ENCODE measurements around the gene DLEC1. TPM values are rescaled to one million over a fixed set of nuclear protein-coding genes. Genes with fewer than 3 reads are reported as not detected.
"Not testable (repeated sequence)": the region's sequence is repeated elsewhere in the genome, so short reads cannot be mapped to it uniquely, and the experiment has no call there.

DLEC1 gene
- total RNA-seq, 1 donor from 2014 or later = not detected

DNA sequence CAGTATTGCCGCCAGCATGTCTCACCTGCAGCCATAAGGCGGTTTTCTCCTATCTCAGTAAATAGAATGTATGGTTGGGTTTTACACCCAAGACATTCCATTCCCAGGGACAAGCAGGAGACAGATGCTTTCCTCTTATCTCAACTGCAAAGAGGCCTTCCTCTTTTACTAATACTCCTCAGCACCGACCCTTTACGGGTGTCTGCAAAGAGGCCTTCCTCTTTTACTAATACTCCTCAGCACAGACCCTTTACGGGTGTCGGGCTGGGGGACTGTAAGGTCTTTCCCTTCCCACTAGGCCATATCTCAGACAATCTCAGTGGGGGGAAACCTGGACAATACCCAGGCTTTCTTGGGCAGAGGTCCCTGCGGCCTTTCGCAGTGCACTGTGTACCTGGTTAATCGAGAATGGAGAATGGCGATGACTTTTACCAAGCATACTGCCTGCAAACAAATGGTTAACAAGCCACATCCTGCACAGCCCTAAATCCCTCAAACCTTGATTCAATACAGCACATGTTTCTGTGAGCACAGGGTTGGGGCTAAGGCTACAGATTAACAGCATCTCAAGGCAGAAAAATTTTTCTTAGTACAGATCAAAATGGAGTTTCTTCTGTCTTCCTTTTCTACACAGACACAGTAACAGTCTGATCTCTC is 96.7 kb downstream of the DLEC1 start:
- DNase-seq (ENCODE audit: low read depth) = not testable (repeated sequence)

DNA sequence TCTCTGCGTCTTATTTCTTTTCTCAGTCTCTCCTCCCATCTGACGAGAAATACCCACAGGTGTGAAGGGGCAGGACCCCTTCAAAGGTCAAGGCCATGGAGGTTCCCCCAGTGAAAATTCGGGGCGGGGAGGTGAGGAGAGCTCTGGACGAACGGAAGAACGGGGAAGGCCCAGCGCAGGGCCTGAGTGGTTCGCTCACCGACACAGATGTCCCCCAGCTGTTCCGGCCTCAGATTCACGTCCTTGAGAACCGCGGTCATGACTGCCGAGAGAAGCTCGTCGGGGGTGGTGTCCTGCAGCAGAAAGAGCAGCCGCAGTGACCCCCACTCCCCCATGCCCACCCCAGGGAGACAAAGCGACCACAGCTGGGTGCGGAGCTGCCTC is 97.4 kb downstream of the DLEC1 start:
- DNase-seq (ENCODE audit: low read depth) = peak; percentile 58

DNA sequence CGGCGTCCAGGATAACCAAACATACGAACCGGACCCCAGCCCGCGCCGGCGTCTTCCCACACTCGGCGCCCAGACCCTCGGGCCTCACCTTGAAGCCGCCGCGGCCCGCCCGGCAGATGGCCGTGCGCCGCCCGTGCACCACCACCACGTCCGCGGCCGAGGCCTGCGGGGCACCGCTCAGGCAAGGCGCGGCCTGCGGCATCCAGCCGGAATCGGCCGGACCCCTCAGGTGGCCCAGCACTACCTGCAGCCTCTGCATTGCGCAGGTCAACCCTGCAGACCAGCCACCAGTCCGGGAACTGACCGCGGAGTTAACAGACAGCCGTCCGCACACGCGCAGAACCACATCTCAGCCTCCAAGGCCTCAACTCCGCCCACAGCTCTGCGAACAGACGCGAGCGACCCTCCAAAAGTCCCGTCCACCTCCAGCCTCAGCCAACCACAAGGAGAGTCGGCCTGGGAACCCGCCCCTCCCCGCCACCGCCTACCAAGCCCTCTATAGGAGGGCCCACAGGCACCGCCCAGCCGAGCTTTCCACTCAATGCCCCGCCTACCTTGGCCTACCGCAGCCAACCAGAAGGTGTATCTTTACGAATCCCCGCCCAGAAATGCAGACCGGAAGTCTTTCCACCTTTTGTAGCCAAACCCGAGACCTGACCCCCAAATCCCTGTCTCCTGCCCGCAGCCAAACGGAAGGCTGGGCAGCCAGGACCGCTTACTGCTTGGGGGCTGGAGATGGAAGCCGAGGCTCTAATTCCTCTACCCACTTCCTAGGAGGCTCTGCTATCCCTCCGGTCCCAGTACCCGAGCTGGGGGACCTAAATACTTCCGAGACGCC is 98.0 kb downstream of the DLEC1 start, which contains the start of gene ACAA1:
TSS of gene ACAA1 (minus strand) at position 351 of the 838 bp plus-strand sequence. CDS start at position 259, 92 bp downstream.
- DNase-seq (ENCODE audit: low read depth) = peak; percentile 99

DNA sequence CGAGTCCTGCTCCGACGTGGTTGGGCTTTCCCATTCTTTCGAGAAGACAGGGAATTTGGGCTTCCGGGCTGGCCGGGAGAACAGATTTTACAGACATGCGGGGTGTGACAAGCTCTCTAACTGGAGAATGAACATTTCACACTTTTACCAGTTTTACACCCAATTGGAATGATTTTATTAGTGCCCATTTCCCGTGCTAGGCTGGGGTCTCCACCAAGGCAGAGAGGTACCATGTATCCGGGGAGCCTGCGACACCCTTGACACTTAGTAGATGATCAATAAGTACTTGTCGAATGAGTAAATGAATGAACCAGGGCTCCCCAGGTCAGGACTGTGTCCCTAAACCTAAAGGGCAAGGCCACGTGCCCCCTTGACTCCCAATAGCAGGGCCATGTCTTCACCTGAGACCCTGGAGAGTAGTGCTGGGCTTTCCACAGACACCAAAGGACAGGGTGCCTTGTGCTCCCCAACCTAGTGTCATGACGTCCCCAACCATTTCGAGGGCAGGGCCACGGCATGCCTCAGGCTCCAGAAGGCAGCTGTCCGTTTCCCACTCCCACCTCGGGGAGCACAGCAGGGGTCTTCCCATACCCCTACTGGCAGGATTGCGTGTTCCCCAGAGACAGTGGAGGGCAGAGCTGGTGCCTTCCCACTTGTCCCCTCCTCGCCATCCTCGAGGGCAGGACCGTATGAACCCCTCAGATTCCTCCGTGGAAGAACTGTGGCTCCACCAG is 98.8 kb downstream of the DLEC1 start:
- peak; percentile 33 for DNase-seq (ENCODE audit: low read depth)

DNA sequence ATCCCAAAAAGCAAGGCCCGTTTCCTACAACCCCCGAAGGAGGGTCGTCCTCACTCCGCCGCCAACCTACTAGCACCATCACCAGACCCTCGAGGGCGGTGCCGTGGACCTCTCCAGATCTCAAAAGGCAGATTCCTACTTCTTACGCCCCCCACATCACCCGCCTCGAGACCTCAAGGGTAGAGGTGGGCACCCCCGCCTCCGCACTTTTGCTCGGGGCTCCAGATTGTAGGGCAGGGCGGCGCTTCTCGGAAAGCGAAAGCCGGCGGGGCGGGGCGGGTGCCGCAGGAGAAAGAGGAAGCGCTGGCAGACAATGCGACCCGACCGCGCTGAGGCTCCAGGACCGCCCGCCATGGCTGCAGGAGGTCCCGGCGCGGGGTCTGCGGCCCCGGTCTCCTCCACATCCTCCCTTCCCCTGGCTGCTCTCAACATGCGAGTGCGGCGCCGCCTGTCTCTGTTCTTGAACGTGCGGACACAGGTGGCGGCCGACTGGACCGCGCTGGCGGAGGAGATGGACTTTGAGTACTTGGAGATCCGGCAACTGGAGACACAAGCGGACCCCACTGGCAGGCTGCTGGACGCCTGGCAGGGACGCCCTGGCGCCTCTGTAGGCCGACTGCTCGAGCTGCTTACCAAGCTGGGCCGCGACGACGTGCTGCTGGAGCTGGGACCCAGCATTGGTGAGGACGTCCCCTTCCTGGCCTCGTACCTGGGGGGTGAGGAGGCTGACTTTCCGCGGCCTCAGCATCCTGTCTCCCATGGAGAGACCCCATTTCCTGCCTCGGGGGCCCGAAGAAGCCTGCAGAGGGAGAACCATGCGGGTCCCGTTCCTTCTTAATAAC is 99.6 kb downstream of the DLEC1 start, which contains the start of gene MYD88:
TSS of gene MYD88 (plus strand) at position 313 of the 842 bp plus-strand sequence. CDS start at position 353, 40 bp downstream.
- peak; percentile 69 for DNase-seq (ENCODE audit: low read depth)

DNA sequence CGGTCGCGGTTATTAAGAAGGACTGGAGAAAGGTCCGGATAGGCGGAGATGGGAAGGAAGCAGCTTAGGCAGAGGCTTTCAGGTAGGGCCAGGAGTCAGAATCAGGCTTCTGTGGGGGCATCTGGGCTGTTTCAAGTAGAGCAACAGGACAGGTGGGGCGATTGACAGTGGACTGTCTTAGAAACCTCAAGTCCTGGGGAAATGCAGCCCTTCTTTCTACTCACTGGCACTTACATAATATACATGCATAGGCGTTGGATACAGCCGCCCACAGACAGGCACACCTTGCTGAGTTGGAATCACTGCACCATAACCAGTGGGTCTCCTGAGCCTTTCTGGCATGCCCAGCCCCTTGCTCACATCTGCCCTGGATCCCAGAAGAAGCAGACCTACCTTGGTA is 100.2 kb downstream of the DLEC1 start:
- DNase-seq (ENCODE audit: low read depth) = no peak

DNA sequence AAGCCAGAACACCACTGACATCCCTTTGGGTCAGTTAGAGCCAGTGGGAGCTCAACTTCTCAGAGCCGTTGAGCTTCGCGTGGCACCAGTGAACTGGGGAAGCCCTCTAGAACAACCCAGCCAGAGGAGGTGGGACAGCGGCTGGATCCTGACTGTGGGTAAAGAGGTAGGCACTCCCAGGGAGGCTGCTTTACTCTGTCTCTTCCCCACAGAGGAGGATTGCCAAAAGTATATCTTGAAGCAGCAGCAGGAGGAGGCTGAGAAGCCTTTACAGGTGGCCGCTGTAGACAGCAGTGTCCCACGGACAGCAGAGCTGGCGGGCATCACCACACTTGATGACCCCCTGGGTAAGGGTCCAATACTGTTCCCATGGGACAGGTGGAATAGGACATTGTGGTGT is 100.6 kb downstream of the DLEC1 start:
- DNase-seq (ENCODE audit: low read depth) = no peak

DNA sequence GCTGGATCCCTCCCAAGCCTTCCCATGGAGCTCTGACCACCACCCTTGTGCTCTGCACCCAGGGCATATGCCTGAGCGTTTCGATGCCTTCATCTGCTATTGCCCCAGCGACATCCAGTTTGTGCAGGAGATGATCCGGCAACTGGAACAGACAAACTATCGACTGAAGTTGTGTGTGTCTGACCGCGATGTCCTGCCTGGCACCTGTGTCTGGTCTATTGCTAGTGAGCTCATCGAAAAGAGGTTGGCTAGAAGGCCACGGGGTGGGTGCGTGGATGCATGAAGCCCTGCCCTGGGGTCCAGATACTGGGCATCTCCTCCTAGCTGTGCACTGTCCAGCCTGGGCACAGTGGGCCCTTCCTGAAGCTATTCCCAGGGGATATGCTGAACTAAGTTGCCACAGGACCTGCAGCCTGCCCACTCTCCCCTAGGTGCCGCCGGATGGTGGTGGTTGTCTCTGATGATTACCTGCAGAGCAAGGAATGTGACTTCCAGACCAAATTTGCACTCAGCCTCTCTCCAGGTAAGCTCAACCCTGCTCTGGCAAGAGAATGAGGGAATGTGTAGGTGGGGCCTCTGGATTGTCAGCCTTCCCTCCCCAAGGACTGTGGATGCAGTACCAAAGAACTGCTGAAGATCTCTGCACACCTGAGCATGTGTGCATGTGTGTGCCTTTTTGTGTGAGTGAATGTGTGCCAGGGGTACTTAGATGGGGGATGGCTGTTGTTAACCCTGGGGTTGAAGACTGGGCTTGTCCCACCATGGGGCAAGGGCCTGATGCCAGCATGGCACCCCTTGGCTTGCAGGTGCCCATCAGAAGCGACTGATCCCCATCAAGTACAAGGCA is 101.5 kb downstream of the DLEC1 start:
- no peak for DNase-seq (ENCODE audit: low read depth)

DNA sequence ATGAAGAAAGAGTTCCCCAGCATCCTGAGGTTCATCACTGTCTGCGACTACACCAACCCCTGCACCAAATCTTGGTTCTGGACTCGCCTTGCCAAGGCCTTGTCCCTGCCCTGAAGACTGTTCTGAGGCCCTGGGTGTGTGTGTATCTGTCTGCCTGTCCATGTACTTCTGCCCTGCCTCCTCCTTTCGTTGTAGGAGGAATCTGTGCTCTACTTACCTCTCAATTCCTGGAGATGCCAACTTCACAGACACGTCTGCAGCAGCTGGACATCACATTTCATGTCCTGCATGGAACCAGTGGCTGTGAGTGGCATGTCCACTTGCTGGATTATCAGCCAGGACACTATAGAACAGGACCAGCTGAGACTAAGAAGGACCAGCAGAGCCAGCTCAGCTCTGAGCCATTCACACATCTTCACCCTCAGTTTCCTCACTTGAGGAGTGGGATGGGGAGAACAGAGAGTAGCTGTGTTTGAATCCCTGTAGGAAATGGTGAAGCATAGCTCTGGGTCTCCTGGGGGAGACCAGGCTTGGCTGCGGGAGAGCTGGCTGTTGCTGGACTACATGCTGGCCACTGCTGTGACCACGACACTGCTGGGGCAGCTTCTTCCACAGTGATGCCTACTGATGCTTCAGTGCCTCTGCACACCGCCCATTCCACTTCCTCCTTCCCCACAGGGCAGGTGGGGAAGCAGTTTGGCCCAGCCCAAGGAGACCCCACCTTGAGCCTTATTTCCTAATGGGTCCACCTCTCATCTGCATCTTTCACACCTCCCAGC is 102.4 kb downstream of the DLEC1 start:
- DNase-seq (ENCODE audit: low read depth) = no peak

DNA sequence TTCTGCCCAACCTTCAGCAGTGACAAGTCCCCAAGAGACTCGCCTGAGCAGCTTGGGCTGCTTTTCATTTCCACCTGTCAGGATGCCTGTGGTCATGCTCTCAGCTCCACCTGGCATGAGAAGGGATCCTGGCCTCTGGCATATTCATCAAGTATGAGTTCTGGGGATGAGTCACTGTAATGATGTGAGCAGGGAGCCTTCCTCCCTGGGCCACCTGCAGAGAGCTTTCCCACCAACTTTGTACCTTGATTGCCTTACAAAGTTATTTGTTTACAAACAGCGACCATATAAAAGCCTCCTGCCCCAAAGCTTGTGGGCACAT is 102.9 kb downstream of the DLEC1 start:
- DNase-seq (ENCODE audit: low read depth) = peak; percentile 26

DNA sequence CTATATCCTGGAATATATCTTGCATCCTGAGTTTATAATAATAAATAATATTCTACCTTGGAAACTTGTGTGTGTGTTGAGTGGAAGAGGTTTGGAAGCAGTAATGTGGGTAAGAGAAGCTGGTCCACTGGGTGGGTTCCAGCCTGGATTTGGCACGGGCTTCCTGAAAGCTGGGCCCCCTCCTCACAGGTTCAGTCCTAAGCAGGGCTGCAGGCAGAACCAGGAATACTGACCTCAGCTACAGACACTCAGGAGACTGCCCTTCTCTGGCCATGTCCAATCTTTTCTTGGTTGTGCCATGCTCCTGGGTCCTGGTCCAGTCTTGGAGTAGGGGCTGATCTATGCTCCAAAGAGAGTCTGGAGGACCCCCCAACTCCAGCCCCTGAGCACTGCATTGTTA is 104.0 kb downstream of the DLEC1 start:
- no peak for DNase-seq (ENCODE audit: low read depth)

DNA sequence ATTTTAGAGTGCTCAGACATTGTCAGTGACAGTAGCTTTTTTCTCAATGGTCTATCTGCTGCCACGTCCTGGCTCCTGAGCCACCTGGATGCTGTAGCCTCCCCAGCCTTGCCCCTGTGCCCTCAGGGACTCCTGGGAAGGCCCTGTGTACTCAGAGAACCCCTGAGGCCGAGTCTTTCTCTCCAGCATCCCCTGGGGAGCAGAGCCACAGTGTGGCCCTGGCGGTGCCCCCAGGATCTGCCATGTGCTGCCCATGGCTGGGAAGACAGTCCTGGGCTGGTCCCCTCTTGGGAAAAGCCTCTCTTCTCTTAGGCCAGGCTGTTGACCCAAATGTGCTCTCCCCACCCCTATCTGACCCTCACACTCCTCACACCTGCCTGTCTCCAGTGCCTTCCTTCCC is 104.5 kb downstream of the DLEC1 start:
- no peak for DNase-seq (ENCODE audit: low read depth)

DNA sequence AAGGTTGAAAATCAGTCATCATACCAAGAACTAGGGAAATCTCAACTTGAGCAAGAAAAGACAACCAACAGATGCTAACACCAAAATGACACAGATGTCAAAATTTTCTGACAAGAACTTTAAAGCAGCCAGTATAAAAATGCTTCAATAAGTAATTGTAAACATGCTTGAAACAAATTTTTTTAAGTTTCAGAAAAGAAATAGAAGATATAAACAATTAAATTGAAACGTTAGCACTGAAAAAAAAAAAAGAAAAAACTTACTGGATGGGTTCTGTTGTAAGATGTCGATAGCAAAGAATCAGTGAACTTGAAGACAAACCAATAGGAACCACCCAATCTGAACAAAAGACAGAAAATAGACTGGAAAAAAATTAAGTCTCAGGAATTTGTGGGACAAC is 107.5 kb downstream of the DLEC1 start:
- DNase-seq (ENCODE audit: low read depth) = no peak

DNA sequence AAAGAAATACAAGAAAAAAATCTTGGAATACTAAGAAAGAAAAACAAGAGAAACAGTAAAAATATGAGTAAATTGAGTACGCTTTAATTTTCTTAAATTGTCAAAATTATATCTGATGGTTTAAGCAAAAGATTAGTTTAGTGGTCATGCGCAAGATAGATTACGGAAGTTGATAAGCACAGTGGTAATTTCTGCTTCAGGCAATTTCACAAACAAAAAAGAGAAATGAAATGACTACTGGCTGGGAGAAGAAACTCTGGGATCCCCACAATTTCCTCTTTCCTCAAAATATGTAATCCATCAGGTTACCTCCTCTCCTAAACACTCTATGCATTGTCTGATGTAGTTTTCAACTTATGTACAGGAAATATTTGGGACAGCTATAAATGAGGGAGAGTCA is 108.4 kb downstream of the DLEC1 start:
- no peak for DNase-seq (ENCODE audit: low read depth)

DNA sequence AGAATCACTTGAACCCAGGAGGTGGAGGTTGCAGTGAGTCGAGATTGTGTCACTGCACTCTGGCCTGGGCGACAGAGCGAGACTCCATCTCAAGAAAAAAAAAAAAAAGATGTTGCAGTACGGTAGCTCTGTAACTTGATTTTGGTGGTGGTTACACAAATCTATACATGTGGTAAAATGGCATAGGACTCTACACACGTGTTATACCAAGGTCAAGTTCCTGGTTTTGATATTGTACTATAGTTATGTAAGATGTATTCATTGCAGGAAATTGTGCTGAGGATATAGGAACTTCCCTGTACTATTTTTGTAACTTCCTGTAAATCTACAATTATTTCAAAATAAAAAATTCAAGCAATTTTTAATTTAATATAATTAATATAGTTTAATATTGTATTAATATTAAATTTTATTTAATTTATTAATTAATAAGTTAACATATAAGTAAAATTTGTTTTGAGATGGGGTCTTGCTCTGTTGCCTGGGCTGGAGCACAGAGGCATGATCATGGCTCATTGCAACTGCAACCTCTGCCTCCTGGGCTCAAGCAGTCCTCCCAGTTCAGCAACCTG is 109.4 kb downstream of the DLEC1 start:
- DNase-seq (ENCODE audit: low read depth) = no peak

DNA sequence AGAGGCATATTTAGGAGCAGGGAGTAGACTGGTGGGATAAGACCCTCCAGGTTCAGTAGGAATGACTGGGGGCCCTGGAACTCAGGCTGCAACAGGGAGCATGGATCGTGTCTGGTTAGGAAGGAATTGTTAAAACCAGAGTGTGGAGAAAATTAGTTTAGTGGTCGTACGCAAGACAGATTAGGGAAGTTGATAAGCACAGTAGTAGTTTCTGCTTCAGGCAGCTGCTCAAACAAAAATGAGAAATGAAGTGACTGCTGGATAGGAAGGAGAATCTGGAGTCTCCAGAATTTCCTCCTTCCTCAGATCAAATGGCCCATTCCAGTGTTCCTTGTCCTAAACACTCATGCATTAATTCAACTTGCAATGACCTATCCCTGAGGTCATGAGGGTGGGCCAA is 110.7 kb downstream of the DLEC1 start:
- DNase-seq (ENCODE audit: low read depth) = no peak

DNA sequence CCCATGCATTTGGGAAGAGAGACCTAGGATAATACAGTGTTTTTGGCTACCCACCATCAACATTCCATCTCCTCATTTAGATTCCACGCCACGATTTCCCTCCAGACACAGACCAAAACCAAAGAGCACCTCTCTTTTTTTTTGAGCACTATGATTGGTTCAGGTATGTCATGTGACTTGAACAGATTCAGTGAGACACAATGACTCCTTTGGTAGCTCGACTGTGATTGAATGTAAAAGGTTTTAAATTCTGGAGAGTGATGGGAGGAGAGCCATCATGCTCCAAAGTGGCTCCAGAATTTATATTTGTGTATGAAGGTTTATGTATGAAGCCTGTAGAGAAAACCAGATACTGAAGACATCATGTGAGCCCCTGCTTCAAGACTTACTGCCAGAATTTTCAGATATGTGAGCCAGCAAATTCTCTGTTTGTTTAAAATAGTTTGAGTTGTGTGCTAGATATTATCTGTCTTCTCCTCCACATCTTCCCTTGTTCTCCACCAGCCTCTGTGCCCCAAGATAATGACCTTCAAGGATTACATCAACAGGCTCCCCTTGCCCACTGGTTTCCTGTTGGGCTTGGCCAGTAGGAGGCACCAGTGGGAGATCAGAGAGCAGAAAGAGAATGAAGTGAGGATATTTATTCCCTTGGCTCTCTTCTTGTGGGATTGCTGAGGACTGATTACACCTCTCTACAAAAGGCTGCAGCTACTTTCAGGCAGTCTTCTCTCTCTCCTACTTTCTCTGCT is 111.9 kb downstream of the DLEC1 start:
- no peak for DNase-seq (ENCODE audit: low read depth)

DNA sequence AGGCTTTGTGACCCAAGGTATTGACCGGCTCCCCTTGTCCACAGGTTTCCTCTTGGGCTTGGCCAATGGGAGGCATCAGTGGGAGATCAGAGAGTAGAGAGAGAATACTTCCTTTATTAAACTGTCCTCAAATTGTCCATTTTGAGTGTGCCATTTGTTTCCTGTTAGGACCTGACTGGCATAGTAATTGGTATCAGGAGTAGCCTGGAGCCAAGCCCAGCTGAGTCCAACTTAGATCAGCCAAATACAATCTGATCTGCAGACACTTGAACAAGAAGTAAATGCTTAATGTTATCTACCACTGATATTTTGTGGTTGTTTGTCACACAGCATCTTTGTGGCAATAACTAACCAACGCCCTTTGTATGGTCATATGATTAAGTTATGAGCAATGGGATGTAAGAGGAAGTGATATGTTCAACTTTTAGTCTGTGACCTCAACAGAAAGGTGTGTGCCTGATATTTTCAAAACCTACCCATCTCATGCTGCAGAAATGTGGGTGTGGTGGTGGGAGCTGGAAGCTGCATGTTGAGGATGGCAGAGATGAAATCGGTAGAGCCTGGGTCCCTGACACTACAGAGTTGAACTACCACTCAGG is 112.8 kb downstream of the DLEC1 start:
- DNase-seq (ENCODE audit: low read depth) = peak; percentile 61

Measured in myocyte (in vitro differentiated cells).